HG03103 (cell line): ENCODE results near the gene CDK5R2.

Experiments
- ATAC-seq: cut with Tn5 transposase; IDR thresholded peaks from one replicate; pipeline ENCODE4 v1.9.1; 2021; ENCODE audit warnings: low read depth; ENCODE audit not compliant: unreplicated experiment

CDK5R2 gene

GRCh38 chr2:218986148-218986761 is 26.8 kb downstream of the CDK5R2 start:
- ATAC-seq: no peak

- ATAC-seq: no peak
Observed at GRCh38 chr2:218988164-218988563, 28.7 kb downstream of the CDK5R2 start.

- ATAC-seq: no peak
Observed at GRCh38 chr2:218988650-218989049, 29.2 kb downstream of the CDK5R2 start.

GRCh38 chr2:218990052-218990451 is 30.6 kb downstream of the CDK5R2 start:
- ATAC-seq: no peak

- no peak for ATAC-seq
Observed at GRCh38 chr2:218990612-218991011, 31.1 kb downstream of the CDK5R2 start.

GRCh38 chr2:218991674-218992168 is 32.3 kb downstream of the CDK5R2 start:
- ATAC-seq: no peak

GRCh38 chr2:218992196-218992595 is 32.7 kb downstream of the CDK5R2 start:
- ATAC-seq: no peak

GRCh38 chr2:218992703-218993344 is 33.4 kb downstream of the CDK5R2 start:
- ATAC-seq: no peak

- no peak for ATAC-seq
Observed at GRCh38 chr2:218993345-218994315, 34.2 kb downstream of the CDK5R2 start, which contains the start of gene CRYBA2. Gene CRYBA2, minus strand, starts transcription at chr2:218993422. Its CDS starts 246 bp downstream, at chr2:218993176.

- no peak for ATAC-seq
Observed at GRCh38 chr2:218995561-218995960, 36.1 kb downstream of the CDK5R2 start.

GRCh38 chr2:218995972-218996711 is 36.7 kb downstream of the CDK5R2 start:
- no peak for ATAC-seq

- no peak for ATAC-seq
Observed at GRCh38 chr2:218996937-218997336, 37.5 kb downstream of the CDK5R2 start.

GRCh38 chr2:218997731-218998130 is 38.3 kb downstream of the CDK5R2 start:
- ATAC-seq: no peak

GRCh38 chr2:218998414-218999002 is 39.0 kb downstream of the CDK5R2 start:
- no peak for ATAC-seq

- ATAC-seq: no peak
Observed at GRCh38 chr2:218999021-218999880, 39.8 kb downstream of the CDK5R2 start.

GRCh38 chr2:218999881-219000568 is 40.6 kb downstream of the CDK5R2 start:
- ATAC-seq: no peak

GRCh38 chr2:219000569-219000960 is 41.1 kb downstream of the CDK5R2 start:
- no peak for ATAC-seq

- ATAC-seq: no peak
Observed at GRCh38 chr2:219001100-219001576, 41.7 kb downstream of the CDK5R2 start.
